HG03196 (cell line): ENCODE results near the gene SETBP1.

Source experiments
- ATAC-seq: cut with Tn5 transposase; IDR thresholded peaks from one replicate; pipeline ENCODE4 v1.9.1; 2021; ENCODE audit not compliant: unreplicated experiment

SETBP1 gene

DNA sequence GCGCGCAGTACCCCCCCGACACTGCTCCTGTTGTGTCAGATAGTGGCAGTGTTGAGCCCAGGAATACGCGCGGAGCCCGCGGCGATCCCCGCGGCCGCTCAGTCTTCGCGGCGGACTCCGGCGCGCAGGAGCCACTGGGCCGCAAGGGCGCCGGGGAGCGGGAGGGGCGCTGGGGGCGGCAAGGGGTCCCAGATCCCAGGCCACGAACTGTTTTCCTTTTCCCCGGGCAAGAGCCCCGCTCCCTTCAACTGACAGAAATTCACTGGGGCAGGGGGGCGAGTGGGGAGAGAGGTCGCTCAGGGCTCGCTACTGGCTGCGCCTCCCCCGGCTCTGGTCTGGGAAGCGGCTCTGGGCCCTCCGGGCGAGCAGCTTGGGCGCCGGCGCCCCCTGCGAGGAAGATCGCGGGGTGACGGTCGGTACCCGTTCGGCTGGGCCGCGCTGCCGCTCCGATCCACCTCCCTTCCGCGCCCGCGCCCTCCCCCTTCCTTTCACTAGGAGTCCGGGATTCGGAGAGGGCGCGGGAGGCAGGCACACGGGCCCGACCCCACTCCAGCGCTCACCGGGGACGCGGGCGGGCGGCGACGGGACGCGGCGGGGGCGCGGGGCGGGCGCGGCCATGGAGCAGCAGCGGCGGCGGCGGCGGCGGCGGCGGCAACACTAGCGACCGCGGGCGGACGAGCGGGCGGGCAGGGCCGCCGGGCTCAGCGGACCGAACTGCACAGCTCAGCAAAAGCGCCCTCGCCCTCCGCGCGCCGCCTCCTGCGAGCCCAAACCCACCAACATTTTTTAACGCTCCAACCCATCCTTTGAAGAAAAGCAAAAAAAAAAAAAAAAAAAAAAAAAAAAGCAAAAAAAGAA is 1.4 kb upstream of the SETBP1 start:
- ATAC-seq, result peak; percentile 97

DNA sequence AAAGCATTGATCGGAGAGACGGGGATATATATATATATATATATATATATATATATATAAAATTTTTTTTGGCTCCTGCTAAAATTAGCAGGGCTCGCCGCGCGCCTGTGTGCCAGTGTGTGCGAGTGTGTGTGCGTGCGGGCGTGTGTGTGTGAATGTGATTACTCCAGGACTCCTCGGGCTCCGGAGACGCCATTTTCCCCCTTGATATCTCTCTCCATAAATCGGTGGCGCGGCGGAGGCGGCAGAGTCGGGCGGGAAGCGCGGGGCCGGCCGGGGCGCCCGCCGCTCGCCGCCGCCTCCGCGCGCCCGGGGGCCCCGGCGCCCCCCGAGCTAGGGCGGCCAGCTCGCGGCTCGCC is 795 bp upstream of the SETBP1 start:
- no peak for ATAC-seq

DNA sequence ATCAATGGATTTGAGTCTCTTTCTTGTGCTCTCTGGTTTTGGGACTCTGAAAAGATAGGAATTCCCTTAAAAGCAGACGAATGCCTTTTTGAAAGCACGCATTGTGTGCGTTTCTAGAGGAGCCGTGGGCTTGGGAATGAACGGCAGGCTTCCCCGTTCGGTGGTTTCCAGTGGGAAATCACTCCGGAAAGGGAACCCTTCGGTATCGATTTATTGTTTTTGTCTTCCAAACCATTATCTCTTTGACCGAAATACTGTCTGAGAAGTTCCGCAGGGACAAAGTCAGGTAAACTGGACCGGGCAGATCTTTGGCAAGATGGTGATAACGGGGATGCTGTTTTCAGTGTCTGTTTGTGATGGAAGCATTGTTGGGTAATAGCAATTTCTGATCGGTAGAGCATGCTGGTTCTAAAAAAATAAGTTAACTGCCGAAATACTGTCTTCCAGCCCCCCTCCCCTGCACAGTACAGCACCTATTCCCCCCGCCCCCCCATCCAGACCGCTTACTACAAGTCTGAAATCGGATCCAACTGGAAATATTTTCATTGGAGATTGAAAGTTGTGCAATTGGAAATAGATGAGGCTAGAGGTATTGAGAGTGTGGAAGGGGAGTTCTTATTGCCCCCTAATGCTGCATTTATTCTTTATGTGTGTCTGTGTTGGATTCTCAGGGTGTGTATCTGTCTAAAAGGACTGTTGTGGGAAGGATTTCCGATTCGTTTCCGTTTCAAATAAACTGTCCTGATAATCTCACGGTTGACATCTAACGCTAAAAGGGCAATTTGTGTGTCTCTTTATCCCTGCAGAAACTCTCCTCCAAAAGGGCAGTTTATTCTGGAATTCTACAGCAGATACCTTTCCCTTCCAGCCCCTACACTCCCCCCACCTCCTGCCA is 635 bp downstream of the SETBP1 start:
- ATAC-seq, result no peak

DNA sequence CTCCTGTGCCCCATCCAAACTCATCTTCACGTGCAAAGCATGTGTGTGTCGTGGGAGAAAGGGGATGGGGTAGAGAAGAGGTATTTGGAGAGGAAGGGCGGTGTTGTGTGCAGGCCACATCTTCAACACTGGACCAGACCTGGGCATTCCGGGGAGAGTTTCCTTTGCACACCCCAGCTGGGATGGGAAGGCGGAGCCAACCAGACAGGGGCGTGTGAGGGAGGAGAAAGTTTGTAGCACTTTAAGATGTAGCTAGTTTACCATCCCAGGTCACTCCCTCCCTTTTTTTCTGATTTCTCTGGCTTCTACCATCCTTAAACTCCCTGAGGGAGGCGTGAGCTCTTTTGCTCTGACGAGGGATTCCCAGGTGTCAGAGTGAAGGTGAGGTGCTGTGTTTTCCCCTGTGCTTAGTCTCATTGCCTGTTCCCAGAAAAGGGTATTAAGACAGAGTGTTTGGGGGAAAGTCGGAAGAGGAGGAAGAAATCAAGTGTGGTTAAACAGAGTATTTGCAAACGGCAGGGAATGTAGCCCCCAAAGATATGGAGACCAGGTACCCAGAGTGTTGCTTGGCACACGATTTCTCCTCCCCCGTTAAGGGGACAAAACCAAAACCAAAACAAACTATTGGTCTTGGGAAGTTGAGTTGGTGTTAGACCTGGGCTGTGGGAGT is 1.6 kb downstream of the SETBP1 start:
- no peak for ATAC-seq

DNA sequence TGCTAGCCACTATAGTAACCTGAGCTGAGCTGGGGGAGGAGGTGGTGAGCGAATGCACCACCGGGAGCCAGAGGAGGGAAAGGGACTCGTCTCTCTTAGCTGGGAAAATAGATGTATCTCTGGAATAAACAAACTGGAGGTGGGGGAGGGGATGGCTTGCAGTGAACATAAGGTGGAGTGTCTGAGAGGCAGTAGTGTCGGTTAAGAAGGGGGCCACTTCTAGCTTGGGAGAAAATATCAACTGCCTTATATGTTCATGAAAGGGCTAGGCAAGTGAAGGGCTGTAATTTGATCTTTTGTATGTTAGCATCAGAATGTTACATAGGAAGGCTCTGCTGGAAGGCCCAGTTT is 2.2 kb downstream of the SETBP1 start:
- ATAC-seq, result no peak

DNA sequence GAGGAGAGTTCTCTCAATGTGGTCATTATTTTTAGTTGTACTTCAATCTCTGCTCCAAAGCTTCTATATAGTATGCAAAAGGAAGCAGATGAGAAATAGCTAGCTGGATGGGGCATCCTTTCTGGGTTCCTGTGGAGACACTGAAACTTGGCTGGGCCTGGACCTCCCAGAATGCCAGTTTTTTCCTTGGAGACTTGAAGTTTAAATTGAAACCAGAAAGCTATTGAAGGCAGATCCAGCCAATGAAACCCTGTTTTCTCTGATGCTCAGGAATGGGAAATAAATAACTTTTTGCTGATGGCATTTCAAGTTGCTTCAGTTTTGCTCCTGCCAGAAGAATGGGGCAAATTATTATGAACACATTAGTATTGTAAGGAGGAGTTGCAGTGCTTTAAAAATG is 2.9 kb downstream of the SETBP1 start:
- ATAC-seq, result no peak

DNA sequence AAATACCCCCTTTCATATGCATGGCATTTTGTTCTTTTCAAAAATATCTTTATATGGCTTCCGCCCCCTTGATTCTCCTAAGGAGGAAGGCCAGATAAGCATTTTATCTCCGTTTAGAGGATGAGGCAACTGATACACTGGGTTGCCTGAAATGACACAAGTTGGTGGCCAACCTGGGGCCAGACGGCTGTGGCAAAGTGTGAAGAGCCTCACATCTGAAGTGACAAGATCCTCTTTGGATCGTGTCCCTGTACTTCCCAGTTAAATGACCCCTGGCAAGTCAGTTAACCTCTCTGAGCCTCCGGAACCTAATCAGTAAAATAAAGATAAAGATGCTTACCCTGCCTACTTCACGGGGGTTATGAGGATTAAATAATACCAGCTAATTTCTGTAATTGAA is 4.6 kb downstream of the SETBP1 start:
- ATAC-seq, result no peak

DNA sequence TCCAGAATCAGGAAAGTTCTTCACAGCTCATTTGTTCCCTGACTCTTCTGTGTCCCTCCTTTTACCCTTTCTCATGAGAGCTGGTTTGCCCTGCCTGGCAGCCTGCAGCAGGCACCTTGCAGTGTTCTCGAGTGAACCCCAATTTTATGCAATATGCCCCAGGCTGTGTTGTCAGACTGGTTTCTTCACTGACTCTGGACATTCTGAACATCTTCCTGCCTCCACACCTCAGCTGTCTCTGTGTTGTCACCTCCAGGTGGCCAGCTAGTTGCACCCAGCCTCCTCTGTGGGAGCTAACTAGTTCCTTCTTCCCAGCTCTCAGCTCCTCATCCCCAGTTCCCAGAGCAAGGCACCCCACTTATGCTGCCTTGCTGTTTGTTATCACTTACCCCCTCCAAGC is 5.5 kb downstream of the SETBP1 start:
- no peak for ATAC-seq

DNA sequence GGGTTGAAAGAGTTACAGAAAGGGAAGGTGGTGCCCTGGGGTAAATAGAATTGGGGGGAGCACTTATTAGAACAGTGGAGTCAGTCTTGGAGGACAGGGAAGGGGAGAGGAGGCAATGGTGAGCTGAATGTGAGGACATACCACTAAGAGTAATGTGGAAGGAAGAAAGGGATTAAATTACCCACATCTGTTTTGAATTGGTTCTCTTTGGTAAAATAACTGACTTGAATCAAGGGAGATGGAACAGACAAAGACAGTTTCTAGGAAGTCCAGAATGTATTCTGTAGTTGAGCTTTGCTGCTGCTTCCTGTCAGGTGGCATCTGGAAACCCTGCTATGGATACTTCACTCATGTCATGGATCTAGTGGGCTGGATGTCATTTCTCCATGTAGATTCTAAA is 6.7 kb downstream of the SETBP1 start:
- ATAC-seq, result no peak

DNA sequence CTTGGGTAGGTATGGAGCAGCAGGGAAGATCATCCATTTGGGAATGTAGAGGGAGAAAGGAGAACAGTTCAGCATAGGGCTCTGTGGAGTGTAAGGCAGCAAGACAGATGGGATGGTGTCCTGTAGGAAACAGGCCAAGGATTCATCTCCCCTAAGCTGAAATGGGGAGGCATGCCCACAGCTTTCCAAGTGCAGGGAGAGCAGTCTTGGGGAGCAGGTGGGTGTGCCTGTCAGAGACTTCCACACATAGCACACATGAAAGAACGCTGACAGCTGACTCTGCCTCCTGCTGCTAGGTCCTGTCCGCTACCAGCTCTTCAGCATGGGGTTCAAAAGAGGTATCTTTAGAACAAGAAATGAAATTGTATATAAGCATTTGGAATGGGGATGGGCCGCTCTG is 9.0 kb downstream of the SETBP1 start:
- ATAC-seq, result no peak

DNA sequence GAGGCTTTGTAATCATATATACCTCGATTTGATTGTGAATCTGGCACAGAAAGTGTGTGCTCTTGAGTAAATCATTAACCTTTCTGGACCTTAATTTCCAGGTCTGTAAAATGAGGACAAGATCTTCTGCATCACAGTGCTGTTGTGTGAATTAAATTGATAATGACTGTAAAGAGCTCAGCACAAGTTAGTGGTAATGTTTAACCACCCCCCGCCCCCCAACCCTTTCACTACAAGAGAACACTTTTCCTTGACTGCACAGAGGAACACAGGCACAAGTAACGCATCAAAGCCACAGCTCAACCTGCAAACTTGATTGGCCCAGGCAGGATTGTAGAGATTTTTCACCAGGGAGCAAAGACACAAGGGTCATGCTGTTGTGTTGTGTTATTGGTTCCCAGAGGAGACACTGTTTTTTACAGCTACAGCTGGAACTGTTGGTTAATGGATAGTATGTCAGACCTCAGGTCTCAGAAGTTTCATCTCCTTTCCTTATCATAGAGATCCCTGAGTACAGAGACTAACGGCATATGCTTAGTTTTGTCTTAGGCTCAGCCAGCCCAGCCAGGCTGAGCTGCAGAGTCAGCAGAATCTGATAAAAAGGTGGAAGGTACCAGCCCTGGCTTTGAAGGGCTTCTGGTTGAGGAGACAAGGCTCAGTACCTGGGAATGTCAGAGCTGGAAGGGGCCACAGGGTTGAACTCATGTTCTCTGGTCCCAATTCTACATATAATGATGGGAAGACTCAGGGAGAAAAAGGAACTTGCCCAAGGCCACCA is 10.6 kb downstream of the SETBP1 start:
- no peak for ATAC-seq

DNA sequence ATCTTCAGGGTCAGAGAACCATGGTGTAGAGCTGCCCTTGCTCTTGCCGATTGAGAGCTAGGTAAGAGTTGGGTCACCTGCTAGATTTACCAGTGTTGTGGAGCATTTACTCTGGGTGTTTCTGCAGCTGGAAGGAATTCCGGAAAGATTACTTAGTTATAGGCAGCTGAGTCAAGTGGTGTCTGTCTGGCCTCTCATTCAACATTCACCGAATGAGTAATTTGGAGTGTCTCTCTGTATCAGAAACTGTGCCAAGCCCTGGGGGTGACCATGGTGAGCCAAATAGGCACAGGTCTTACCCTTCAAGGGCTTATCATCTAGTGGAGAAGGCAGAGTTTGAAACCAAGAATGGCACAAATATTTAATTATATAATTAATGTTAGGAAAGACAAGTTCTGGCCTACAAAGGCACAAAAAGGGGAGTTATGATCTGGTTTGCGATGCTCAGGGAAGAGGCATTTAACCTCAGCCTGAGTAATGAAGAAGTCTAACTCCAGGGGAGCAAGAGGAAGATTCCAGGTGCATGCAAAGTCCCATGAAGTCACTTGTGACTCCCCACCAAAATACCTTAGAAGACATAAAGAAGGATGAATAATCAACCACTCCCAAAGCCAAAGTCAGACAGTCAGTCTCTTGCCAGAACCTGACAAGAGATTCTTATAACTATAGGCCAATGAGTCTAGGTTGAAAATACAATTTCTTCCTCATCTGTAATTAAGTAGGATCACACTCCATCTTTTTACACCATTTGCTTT is 12.5 kb downstream of the SETBP1 start:
- ATAC-seq, result no peak

DNA sequence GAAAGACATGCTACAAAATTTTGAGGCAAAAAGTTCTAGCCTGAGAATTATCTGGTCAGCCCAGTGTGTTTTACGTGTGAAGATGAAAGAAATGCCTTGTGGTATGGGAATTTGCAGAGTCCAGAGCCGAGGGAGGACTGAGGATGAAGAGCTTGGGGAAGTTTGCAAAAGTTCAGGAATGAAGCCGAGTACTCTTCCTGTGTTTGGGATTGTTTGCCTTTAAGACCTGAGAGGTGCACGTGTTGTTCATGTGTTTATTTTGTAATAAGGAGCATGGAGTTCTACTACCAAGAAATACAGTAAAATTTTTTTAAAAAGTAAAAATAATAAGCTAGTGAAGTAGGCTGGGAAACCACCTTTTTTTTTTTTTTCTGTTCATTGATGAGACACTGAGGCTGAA is 14.8 kb downstream of the SETBP1 start:
- no peak for ATAC-seq

DNA sequence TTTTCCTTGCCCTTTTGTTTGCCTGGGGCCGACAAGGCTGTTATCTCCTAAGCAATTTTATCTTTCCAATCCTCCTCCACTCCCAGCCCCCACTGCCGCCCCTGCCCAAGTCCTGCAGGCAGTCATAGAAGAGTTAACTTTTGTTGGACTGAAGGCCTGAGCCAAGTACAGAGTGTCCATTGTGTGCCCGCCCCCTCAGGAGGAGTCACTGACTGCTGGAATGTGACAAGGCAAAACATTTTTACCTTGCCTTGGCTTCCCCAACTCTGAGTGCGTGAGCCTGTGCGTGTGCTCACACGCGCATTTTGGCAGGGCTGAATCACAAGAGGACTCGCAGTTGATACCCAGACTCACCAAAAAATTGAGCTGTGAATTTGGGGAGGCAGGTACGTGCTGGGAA is 16.2 kb downstream of the SETBP1 start:
- no peak for ATAC-seq

DNA sequence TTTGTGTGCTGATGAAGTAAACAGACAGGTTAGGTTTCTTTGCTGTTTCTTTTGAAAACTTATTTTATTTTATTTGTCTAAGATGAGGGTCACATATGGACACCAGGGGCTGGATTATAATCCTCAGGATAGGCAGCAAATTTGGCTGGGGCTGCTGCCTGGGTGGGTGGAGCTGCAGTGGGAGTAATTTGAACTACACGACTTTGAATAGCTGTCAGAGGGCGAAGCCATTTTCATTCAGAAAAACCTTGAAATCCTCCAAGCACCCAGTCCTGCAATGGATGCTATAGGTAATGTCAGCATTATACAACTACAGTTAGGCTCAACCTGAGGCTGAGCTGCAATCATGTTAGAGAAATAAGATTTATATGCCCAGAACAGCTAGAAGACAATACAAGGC is 16.6 kb downstream of the SETBP1 start:
- ATAC-seq, result no peak

DNA sequence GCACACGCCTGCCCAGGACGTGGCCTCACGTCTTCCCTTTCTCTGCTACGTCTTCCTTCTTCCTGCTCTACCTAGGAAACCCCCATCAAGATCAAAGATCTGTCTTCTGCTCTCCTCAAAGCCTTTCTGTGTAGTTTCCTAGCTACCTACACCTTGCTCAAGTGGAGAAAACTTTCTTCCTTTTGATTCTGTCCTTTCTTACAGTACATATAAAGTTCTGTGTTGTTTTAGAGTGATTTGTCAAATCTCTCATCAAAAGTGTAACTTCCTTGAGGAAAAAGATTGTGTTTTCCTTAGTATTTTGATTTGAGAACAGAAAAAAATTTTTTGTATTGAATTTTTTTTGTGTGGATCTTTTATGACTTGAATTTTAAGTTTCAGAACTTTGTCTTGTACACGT is 17.8 kb downstream of the SETBP1 start:
- no peak for ATAC-seq

DNA sequence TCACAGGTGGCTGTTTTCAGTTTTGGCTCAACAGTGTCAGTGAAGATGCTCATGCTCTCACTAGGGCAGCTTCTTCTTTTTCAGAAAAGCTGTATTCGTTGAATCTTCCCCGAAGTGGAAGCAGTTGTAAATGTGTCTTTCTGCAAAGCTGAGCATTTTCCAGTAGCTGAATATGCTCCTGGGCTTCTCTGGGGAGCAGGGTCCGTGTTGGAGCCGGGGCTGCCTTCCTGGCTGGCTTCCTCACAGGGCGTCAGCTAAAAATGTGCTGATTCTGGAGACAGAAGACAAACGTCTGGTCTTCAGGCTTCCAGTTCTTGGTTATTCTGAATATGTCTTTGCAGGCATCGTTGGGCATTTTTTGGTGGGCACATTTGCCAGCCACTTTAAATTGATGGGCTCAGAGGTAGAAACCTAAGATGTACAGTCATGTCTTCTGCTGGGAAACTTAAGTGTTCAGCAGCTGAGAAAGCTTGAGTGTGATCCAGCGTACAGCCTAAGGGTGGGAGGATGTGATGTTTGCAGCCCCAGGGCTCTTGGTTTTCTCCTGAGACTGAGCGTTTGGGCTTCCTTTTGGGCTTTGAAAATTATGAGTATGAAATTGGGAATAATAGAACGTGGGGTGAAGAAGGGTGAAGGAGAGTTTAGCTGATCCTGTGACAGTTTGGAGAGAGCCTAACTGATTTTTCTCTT is 19.0 kb downstream of the SETBP1 start:
- no peak for ATAC-seq

DNA sequence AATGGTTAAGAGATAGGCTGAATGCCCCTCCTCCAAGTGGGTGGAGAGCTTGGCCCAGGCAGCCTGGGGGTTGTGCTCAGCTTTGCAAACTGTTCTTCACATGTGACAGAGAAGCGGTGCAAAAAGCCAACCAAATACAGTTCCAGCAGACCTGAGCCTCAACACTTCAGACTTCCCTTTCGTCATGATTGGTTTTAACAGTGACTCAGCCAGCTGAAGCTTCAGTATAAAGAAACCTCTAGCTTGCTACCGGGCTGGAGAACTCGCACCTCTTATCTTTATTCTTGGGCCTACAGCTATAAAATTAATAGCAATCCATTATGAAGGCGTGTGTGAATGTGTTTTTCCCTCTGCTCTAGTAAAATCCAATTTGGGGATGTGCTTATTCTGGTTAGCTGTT is 20.0 kb downstream of the SETBP1 start:
- no peak for ATAC-seq

DNA sequence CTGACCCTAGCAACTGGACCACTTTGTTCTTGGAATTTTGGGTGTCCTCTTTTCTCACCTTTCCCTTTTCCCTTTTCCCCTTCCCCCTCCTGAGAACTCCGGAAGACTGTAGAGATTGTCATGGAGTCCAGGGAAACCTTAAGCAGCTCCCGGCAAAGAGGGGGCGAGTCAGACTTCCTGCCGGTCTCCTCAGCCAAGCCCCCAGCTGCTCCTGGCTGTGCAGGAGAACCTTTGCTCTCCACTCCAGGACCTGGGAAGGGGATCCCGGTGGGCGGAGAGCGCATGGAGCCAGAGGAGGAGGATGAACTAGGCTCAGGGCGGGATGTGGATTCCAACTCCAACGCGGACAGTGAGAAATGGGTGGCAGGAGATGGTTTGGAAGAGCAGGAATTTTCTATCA is 20.5 kb downstream of the SETBP1 start:
- no peak for ATAC-seq

DNA sequence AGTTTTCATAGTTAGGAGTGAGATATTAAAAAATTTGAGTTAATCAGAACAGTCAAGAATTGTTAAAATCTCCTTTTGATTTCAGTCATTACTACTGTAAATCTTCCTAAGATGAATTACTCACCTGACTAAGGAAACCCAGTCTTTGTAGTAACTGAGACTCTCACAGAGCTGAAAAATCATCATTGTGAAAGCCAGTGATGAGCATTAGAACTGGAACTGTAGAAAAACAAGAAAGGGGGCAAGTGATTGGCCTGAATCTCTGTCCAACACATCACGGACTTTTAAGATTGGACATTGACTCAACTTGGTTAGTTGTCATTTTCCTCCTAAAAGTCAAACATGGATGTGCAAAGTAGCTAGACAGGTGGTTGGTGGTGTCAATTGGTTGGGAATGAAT is 21.9 kb downstream of the SETBP1 start:
- ATAC-seq, result no peak
